Myocyte (in vitro differentiated cells): ENCODE measurements around the gene POLR3K. TPM values are rescaled to one million over a fixed set of nuclear protein-coding genes. Genes with fewer than 3 reads are reported as not detected.
A peak's percentile ranks its signal among the peaks of the same experiment; 100 is the strongest.

Experiments
- DNase-seq: peaks from one replicate; pipeline ENCODE4 v3.0.0-alpha.2; 2012; ENCODE audit warnings: low read depth
- polyA plus RNA-seq: library from polyadenylated mRNA; unstranded; fragments of >200 nt; gene quantifications from one replicate; pipeline ENCODE4 v1.2.1, GENCODE V29; 2012; ENCODE audit warnings: missing spikeins
- total RNA-seq: library from RNA; depleted of rRNA; stranded (reverse); fragments of >200 nt; gene quantifications from 2 replicates; pipeline ENCODE4 v1.2.3, GENCODE V29; 2014

Gene POLR3K
- 3.3 and 3.8 TPM in 2 replicates for total RNA-seq
- 15.6 TPM for polyA plus RNA-seq

- peak; percentile 98 for DNase-seq
These were observed at the start of gene POLR3K, which contains the start of gene SNRNP25 for GRCh38 chr16:53346-54236. POLR3K (minus strand) TSS chr16:53608; CDS start chr16:53586, 22 bp downstream. SNRNP25 (plus strand) TSS chr16:53828; CDS start chr16:54017, 189 bp downstream.

DNA sequence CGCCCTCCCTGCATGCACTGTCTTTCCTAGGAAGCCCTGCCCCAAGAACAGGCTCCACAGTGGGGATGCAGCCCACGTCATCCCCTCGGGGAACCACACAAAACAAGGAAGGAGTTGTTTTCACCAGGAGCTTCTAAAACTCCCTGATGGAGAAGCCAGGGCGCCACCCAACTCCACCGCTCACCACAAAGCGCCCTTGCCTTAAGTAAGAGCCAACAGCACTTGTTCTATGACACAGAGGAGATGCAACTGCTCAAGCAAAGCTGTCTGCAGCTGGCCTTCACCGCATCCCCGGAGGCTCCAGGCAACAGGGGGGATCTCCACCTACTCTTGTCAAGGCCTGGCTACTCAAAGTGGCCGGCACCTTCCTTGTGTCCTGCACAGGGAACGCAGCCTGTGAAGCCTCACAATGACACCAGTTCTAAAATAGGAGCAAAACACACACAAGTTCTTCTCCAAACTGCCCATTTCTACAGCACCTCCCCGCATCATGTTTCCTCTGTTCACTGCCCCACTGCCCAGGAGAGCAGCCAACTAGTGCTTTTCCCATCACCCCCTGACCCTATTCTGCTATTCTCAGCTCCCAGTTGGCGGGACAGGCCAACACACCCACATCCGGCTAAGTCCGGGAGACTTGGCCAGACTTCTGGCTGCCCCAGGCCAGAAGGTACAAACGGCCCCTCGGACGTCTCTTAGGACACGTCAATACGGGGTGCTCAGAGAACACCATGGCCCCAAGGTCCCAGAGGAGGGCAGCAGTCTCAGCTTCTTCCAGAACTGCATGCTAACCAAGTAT is 48.9 kb upstream of the POLR3K start:
- DNase-seq, result no peak

DNA sequence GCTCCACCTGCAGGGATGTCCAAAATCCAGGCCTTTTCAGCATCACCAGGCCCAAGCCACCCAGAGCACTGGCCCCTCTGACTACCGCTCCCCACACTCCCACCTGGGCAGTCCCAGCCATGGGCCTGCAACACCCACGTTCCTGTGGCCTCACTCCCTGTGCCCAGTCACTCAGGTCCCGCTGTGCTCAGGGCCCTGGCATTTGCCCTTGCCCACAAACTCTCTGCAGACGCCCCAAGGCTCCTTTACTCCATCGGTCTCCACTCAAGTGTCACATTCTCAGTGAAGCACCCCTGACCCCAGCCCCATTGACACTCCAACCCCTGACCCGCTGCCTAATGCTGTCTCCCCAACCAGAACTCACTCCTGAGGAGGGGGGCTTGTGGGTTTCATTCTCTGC is 48.2 kb upstream of the POLR3K start:
- no peak for DNase-seq

DNA sequence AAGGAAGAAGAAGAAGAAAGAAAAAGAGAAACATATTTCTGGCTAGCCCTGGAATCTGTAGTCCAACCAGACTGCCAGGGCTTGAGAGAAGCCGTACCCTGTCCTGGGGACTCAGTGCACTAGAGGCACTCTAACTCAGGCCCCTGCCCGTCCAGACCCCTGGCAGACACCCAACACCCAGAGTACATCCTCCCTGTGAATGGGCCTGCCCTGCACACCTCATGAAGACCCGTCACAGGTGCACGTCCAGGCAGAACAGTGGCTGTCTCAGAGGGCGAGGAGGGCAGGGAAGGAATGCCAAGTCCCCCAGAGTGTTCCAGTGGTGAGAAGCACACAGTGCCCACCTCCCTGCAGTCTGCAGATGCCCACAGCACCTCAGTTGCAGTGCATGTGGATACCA is 47.6 kb upstream of the POLR3K start:
- DNase-seq, result no peak

DNA sequence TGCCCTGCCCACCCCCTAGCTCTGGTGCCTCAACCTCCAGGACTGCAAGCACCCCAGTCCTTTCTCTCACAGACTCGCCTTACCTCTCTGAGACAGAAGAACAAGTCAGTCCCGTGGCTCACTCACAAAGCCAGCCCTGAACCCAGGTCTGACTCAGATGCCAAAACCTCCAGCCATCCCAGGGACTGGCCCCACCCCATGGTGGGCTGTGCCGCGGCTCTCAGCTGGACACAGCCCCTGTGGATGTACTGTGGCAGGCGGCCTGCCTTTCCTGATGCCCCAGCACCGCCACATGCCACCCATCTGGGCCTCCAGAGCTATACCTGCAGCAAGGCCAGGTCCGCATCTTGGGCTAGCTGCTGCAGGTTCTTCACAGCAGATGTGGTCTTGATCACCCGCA is 44.4 kb upstream of the POLR3K start:
- DNase-seq, result peak; percentile 80

GRCh38 chr16:96935-97381 is 43.5 kb upstream of the POLR3K start:
- DNase-seq, result peak; percentile 96

DNA sequence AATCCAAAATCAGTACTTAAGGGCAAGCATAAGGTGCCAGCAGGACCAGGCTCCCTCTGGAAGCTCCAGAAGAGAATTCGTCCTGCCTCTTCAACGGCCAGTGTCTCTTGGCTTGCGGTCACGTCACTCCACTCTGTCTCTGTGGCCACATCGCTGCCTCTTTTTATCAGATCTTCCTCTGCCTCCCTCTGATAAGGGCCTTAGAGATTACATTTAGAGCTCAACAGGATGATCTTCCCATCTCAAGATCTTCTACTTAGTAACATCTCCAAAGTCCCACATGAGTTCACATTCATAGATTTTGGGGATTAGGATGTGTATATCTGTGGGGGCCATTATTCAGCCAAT is 41.5 kb upstream of the POLR3K start:
- no peak for DNase-seq

GRCh38 chr16:92431-93339 is 39.3 kb upstream of the POLR3K start:
- DNase-seq, result no peak

DNA sequence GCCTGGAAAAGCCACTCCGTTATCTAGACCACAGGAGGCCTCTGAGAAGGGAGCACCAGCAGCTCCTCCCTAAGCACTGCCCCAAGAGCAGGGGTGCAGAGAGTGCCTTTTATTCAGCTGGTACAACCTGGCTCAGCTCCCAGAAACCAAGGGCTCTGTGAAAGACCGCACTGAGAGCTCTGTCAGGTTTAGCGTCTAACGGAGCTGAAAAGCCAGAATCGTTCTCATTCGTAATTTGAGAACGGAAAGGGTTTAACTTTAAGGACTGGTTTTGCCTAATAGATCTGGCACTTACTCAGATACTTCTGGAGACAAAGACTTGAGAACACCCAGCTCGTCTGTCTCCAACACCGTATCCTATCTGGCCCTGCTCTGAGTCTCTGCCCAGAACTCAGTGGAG is 38.1 kb upstream of the POLR3K start:
- DNase-seq, result peak; percentile 72

DNA sequence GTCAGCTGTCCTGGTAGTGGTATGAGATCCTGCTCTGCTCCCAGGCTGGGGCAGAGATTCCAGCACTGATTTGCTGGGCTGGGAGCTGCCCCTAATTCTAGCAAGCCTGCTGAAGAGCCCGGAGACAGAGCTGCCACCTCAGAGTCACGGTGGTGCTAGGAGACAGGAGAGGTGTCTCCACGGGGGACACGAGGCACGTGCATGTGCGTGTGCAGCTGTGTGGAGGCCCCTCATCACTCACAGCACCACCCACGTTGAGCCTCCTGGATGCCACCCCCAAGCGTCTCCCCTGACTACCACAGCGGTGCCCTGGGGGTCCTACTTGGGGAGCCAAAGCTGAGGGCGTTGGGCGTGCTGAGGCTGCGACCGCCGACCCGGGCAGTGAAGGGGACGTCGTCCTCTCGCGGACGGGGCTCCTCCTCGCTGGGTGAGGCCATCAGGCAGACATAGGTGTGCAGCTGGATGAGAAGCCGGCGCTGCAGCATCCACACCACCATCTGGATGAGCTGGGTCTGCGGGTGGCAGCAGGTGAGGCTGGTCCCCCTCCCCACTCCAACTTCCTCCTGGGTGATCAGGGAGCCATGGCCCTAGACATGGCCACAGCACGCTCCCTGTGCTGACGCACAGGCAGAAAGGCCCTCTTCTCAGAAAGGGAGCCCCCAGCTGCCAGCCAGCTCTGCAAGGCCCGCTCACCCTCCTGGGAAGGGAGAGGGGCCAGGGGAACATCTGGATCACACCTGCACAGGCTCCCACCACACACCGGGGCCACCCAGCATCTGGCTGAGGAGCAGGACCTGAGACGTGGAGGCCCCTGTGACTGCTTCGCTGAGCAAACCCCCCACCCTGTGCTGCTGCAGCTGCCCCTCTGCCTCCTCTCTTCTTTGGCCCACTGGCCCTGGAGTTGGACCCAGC is 36.2 kb upstream of the POLR3K start:
- no peak for DNase-seq

- DNase-seq, result no peak
These were observed 35.2 kb upstream of the POLR3K start for GRCh38 chr16:88613-89012.

- DNase-seq, result no peak
These were observed 33.1 kb upstream of the POLR3K start for GRCh38 chr16:86483-86952.

GRCh38 chr16:85865-86264 is 32.5 kb upstream of the POLR3K start:
- peak; percentile 80 for DNase-seq

DNA sequence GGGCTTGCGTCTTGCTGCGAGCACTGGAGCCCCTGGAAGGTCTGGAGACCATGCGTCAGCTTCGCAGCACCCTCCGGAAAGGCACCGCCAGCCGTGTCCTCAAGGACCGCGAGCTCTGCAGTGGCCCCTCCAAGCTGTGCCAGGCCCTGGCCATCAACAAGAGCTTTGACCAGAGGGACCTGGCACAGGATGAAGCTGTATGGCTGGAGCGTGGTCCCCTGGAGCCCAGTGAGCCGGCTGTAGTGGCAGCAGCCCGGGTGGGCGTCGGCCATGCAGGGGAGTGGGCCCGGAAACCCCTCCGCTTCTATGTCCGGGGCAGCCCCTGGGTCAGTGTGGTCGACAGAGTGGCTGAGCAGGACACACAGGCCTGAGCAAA is 32.0 kb upstream of the POLR3K start:
- no peak for DNase-seq

DNA sequence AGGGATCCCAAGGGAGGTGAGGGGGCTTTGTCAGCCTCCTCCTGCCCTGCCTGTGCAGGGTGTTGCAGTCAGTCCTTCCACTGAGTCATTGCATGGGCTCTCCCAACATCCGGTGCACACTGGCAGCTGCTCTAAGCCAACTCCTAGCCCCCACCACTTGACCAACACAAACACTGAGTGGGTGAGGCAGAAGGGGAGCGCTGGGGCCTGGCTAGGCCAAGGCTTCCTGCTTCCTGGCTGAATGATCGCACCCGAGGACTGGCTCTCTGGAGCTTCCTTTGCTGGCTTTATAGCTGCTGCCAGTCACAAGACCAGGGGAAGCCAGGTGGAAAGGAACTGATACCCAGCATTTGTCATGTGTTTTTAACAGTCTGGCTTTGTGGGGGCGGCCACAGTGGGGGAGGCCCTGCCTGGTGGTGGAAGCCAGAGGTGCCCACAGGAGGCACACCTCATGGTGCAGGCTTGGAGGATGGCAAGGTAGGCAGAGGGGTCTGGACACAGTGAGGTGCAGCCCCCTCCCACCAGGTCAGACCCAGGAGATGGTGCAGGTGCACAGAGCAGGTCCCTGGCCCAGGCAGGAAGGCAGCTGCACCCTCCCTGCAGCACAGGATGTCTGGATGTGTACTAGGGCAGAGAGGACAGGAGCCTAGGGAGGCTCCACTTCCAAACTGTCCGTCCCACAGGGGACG is 31.5 kb upstream of the POLR3K start:
- peak; percentile 98 for DNase-seq

DNA sequence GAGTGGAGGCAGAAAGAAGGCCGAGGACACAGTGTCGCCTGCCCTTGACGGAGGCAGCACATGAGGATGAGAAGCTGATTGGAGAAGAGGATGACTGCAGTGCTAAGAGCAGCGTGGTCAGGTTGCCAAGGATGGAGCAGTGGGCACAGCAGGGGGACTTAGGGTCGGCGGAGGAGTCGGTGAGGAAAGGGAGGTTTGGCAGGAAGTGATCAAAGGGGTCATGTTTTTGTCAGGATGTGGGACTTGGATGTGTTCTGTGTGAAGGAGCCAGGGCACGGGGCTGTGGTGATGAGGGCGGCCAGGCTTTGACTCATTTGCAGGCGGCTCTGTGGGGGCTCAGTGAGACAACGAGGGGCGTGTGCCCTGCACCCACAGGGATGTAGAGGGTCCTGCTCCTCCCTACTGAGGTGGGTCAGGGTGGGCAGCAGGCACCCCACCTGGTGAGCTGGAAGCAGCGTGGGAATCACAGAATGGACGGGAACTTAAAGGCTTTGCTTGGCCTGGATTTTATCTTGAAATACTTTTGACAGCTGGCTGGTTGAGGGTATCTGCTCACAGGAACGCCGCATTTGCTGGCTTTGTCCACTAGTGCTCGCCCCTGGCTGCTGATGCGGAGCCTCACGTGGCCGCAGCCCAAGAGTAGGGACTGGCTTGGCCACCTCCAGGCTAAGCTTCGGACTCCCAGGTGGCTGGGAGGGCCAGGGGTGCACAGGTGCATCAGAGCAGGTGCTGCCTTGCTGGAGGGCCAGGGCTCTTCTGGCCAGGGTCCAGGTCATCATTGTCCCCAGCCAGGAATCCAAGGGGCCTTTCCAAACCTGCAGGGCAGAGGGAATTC is 30.6 kb upstream of the POLR3K start:
- DNase-seq, result peak; percentile 75

DNA sequence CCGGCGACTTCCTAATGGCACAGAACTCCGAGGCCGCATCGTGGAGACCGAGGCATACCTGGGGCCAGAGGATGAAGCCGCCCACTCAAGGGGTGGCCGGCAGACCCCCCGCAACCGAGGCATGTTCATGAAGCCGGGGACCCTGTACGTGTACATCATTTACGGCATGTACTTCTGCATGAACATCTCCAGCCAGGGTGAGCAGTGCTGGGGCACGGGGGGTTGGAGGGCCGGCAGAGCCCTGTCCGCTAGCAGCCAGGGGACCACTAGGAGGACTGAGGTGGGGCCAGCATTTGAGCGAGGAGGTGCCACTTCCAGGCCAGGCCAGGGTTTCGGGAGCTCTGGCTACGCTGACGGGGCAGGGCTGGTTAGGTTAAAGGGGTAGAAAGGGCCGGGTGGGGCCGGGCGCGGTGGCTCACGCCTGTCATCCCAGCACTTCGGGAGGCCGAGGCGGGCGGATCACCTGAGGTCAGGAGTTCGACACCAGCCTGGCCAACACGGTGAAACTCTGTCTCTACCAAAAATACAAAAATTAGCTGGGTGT is 29.7 kb upstream of the POLR3K start:
- DNase-seq, result no peak
